ENCODE results near the gene CYBRD1. TPM values are rescaled to one million over a fixed set of nuclear protein-coding genes. Genes with fewer than 3 reads are reported as not detected.

Gene CYBRD1
- total and polyA plus RNA-seq, 8 donors, result 12.2 to 150 (median 45.9) TPM

DNA sequence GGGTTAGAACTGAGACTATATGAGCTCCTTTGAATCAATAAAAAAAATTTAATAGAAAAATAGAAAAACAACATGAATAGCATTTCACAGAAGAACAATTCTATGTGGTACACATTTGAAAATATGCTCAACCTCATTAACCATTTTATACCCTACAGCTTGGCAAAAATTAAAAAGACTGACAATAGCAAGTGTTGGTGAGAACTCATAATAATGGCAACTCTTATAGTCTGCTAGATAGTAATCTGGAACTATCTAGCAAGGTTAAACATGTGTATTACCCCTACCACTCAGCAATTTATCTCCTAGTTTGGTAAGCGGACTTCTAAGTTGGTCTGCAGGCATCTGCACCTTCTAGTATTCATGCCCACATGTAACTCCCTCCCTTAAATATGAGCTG, 67.8 kb downstream of the CYBRD1 start:
- intact Hi-C loops (cut with DNase I; ENCODE audit: low total_unique reads), result no loop called here
- WGBS, 5 donors, result 88 to 100% (median 93%) methylated on average over 1 of the region's 1 CpG

DNA sequence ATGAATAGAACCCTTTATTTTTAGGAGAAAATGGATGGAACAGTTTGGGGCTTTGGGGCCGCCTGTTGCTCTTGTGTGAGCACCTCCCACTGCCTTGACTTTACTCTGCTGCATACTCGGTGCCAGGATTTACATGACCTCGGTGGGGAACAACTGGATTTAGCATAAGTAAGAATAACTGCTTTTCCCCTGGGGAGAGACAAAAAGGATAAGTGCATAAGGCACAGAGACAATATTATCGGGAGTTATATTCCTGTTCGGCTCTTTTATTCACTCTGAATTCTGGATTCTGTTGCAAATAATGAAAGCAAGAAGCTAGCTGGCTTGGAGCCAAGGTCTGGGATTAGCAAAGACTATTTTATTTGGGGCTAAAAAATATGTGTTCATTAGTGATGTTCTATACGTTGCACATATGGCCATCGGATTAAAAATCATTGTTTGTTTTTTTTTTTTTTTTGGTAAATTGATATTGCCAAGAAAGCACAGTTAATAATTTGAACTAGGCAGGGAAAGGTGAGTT, 69.8 kb downstream of the CYBRD1 start:
- Histone ChIP-seq H3K4me1 (no peaks in the 10 kb centered on the region), H3K27ac (no peak overlapping the region), H3K27me3 (no peaks in the 10 kb centered on the region), H3K4me3 (peak overlapping the region in 1 of 4 donors; percentile 29), H3K36me3 (no peaks in the 10 kb centered on the region), H3K9me3 (peaks cover 0 to 10% (median 2%) of the 10 kb centered on the region in 4 donors)
- 39 to 50% (median 44%) methylated on average over 7 of the region's 7 CpGs for WGBS, 5 donors
- intact Hi-C loops (cut with DNase I; ENCODE audit: low total_unique reads), result no loop called here
- DNase-seq, result peak in 1 of 2 donors; percentile 18
- no peak for TF ChIP-seq POLR2A (IDR thresholded peaks at IDR 0.05)
- TF ChIP-seq, protein P1, sequence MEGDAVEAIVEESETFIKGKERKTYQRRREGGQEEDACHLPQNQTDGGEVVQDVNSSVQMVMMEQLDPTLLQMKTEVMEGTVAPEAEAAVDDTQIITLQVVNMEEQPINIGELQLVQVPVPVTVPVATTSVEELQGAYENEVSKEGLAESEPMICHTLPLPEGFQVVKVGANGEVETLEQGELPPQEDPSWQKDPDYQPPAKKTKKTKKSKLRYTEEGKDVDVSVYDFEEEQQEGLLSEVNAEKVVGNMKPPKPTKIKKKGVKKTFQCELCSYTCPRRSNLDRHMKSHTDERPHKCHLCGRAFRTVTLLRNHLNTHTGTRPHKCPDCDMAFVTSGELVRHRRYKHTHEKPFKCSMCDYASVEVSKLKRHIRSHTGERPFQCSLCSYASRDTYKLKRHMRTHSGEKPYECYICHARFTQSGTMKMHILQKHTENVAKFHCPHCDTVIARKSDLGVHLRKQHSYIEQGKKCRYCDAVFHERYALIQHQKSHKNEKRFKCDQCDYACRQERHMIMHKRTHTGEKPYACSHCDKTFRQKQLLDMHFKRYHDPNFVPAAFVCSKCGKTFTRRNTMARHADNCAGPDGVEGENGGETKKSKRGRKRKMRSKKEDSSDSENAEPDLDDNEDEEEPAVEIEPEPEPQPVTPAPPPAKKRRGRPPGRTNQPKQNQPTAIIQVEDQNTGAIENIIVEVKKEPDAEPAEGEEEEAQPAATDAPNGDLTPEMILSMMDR (IDR thresholded peaks at IDR 0.05), result no peak
- no peak for TF ChIP-seq EP300 (IDR thresholded peaks at IDR 0.05)
- no peak for TF ChIP-seq POLR2AphosphoS5 (IDR thresholded peaks at IDR 0.05)

More for the DNA sequence above, 67.8 kb downstream of the CYBRD1 start:
- no peak for TF ChIP-seq EP300 (IDR thresholded peaks at IDR 0.05)
- no peak for TF ChIP-seq POLR2A (IDR thresholded peaks at IDR 0.05)
- no peak for TF ChIP-seq POLR2AphosphoS5 (IDR thresholded peaks at IDR 0.05)
- TF ChIP-seq, protein P1 (IDR thresholded peaks at IDR 0.05), result no peak
- no peaks in the 10 kb centered on the region for H3K36me3 ChIP-seq
- peaks cover 0 to 10% (median 2%) of the 10 kb centered on the region in 4 donors for H3K9me3 ChIP-seq
- H3K4me3 ChIP-seq, result no peak overlapping the region
- no peak overlapping the region for H3K27ac ChIP-seq
- no peaks in the 10 kb centered on the region for H3K4me1 ChIP-seq
- peaks cover 0 to 2% (median 0%) of the 10 kb centered on the region in 3 donors for H3K27me3 ChIP-seq
- DNase-seq, result no peak

DNA sequence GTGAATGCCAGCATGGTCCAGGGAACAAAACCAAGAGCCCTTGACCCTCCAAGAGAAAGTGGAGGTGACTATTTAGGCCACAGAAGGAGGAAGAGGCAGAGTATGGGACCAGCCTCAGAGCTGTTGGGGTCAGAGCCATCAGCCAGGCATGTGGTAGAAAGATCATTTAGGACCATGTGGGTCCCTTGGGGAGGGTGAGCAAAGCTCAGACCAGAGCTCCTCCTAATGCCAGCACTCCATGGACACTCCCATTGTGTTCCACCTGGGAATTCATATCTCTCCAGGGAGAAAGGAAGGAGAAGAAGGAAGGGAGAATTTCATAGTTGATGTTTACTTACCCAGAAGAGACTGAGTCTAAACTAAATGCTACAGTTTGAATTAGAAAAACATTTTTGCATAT, 73.2 kb downstream of the CYBRD1 start:
- H3K27ac ChIP-seq, result no peak overlapping the region
- intact Hi-C loops (cut with DNase I; ENCODE audit: low total_unique reads), result no loop called here
- TF ChIP-seq EP300 (IDR thresholded peaks at IDR 0.05) (no peak), POLR2AphosphoS5 (IDR thresholded peaks at IDR 0.05) (no peak)
- TF ChIP-seq, protein P1 (IDR thresholded peaks at IDR 0.05), result no peak
- no peak overlapping the region for H3K4me3 ChIP-seq
- peaks cover 0 to 2% (median 0%) of the 10 kb centered on the region in 4 donors for H3K9me3 ChIP-seq
- no peaks in the 10 kb centered on the region for H3K36me3 ChIP-seq
- peaks cover 0 to 5% (median 0%) of the 10 kb centered on the region in 4 donors for H3K4me1 ChIP-seq
- DNase-seq, result no peak
- H3K27me3 ChIP-seq, result peaks cover 0 to 3% (median 0%) of the 10 kb centered on the region in 3 donors

DNA sequence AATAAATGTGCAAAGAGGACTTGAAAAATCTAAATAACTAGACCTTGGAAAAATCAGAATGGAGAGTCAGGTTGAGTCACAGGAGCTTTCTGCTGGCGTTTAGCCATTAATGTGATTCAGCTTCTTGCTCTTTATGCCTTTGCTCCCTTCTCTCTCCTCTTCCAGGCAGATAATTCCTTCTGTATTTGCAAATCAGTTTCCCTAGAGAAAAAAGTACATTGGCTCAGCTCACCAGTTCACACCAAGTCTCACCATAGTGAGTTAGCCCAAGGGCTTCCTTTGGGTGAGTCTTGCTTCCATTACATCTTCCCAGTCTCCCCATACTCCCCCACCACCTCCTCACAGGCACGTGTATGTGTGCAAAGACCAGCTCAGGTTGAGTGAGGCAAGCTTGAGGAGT, 73.6 kb downstream of the CYBRD1 start:
- peaks cover 0 to 5% (median 0%) of the 10 kb centered on the region in 4 donors for H3K4me1 ChIP-seq
- H3K9me3 ChIP-seq, result no peaks in the 10 kb centered on the region
- TF ChIP-seq POLR2A (IDR thresholded peaks at IDR 0.05) (no peak), EP300 (IDR thresholded peaks at IDR 0.05) (no peak), POLR2AphosphoS5 (IDR thresholded peaks at IDR 0.05) (no peak)
- TF ChIP-seq, protein P1 (IDR thresholded peaks at IDR 0.05), result no peak
- no peak overlapping the region for H3K4me3 ChIP-seq
- intact Hi-C loops (cut with DNase I; ENCODE audit: low total_unique reads), result no loop called here
- H3K27me3 ChIP-seq, result peaks cover 0 to 3% (median 2%) of the 10 kb centered on the region in 3 donors
- H3K36me3 ChIP-seq, result no peaks in the 10 kb centered on the region
- 66 to 72% (median 68%) methylated on average over 2 of the region's 2 CpGs for WGBS, 5 donors
- no peak overlapping the region for H3K27ac ChIP-seq
- no peak for DNase-seq
